Kidney (tissue), 14 donors: ENCODE results near the gene HOMER1. TPM values are rescaled to one million over a fixed set of nuclear protein-coding genes. Genes with fewer than 3 reads are reported as not detected.

Source experiments
- DNase-seq, 5 donors: peaks; one replicate each; pipeline ENCODE4 v3.0.0-alpha.2; 2013 to 2020
- FAIRE-seq: peaks from 2 replicates; lab custom pipeline; 2012; peaks lifted over from hg19 to GRCh38; lab: Jason Lieb, UNC
- H3K27ac ChIP-seq, 2 donors: one replicate each; pipeline ENCODE4 v1.7.0; 2013; ENCODE audit warnings: low read depth in 2 of 2, low read length in 2 of 2, inconsistent platforms in 1 of 2
- H3K27me3 ChIP-seq: one replicate; pipeline ENCODE4 v1.7.1; 2013; ENCODE audit warnings: low read length, inconsistent platforms; ENCODE audit not compliant: control insufficient read depth, insufficient read depth
- H3K36me3 ChIP-seq, 3 donors: one replicate each; pipeline versions ENCODE4 v1.7.0 to v1.7.1; 2013; ENCODE audit warnings: low read length in 3 of 3, control low read depth in 1 of 3, inconsistent platforms in 1 of 3; ENCODE audit not compliant: insufficient read depth in 3 of 3, control insufficient read depth in 2 of 3
- H3K4me1 ChIP-seq, 3 donors: one replicate each; pipeline versions ENCODE4 v1.7.0 to v1.7.1; 2013; ENCODE audit warnings: low read length in 3 of 3, inconsistent platforms in 1 of 3, low read depth in 1 of 3; ENCODE audit not compliant: control insufficient read depth in 2 of 3, insufficient read depth in 2 of 3
- H3K4me3 ChIP-seq, 3 donors: one replicate each; pipeline versions ENCODE4 v1.7.0 to v1.8.1; 2013; ENCODE audit warnings: low read length in 3 of 3, control low read depth in 1 of 3, inconsistent platforms in 1 of 3
- H3K9ac ChIP-seq, 3 donors: one replicate each; pipeline versions ENCODE4 v1.7.0 to v1.7.1; 2013; ENCODE audit warnings: low read length in 3 of 3, control low read depth in 1 of 3, inconsistent platforms in 1 of 3
- H3K9me3 ChIP-seq, 3 donors: one replicate each; pipeline versions ENCODE4 v1.7.0 to v1.7.1; 2013; ENCODE audit warnings: low read length in 3 of 3, control low read depth in 1 of 3, inconsistent platforms in 1 of 3; ENCODE audit not compliant: control insufficient read depth in 2 of 3, insufficient read depth in 1 of 3
- intact Hi-C: fragments of 100-400 bp; cut with DNase I; formaldehyde crosslinking; loops from one replicate; pipeline ENCODE4 v1.11.1; 2022
- polyA plus RNA-seq: library from polyadenylated mRNA; stranded (reverse); fragments of 350-450 nt; fragmentation: Illumina TruSeq; extraction: RNeasy Lipid Tissue Mini Kit (QIAGEN cat#74804); gene quantifications from one replicate; pipeline ENCODE4 v1.2.3, GENCODE V29; 2014; ENCODE audit warnings: low read depth, low replicate concordance; ENCODE audit not compliant: insufficient read depth
- total RNA-seq: library from RNA; stranded (reverse); fragmentation: NEBNext Ultra II Directional; extraction: Animal tissue kit (Norgen Biotek cat#: 25700); gene quantifications from one replicate; pipeline ENCODE4 v1.2.1, GENCODE V29; 2021
- TF ChIP-seq, protein P1 (sequence below): IDR thresholded peaks from 3 replicates; pipeline ENCODE4 v1.5.1; 2012; ENCODE audit warnings: mild to moderate bottlenecking, moderate library complexity, borderline replicate concordance; ENCODE audit not compliant: insufficient read depth; ENCODE audit errors: extremely low read depth
- donor health status: control.
- donor health status: control.
- donor health status: control.
- donor health status: control.
- donor health status: control.
- donor health status: DM: yes; HTN: yes; CAD: no.
- donor health status: Normal renal cell carcinoma (clear cell type).

The HOMER1 gene
- total and polyA plus RNA-seq, 2 donors from 2014 or later = 2.3 to 9.2 TPM

DNA sequence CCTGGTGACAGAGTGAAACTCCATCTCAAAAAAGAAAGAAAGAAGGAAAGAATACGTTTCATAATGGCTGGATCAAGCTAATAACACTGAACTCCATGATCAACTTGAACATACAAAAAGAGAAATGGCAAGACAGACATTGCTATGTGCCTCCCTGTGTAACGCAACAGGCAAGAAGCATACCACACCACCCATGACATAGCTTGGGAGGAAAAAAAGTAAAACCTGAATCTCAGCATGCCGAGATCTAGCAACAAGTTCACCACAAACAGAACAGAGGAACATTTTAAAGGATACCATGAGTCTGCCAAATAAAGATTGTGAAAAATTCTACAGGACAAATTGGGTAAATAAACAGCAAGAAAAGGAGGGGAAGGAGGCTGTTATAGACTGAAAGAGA, 26.7 kb downstream of the HOMER1 start:
- TF ChIP-seq, protein P1, sequence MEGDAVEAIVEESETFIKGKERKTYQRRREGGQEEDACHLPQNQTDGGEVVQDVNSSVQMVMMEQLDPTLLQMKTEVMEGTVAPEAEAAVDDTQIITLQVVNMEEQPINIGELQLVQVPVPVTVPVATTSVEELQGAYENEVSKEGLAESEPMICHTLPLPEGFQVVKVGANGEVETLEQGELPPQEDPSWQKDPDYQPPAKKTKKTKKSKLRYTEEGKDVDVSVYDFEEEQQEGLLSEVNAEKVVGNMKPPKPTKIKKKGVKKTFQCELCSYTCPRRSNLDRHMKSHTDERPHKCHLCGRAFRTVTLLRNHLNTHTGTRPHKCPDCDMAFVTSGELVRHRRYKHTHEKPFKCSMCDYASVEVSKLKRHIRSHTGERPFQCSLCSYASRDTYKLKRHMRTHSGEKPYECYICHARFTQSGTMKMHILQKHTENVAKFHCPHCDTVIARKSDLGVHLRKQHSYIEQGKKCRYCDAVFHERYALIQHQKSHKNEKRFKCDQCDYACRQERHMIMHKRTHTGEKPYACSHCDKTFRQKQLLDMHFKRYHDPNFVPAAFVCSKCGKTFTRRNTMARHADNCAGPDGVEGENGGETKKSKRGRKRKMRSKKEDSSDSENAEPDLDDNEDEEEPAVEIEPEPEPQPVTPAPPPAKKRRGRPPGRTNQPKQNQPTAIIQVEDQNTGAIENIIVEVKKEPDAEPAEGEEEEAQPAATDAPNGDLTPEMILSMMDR = no peak
- intact Hi-C loops = no loop called here
- Histone ChIP-seq H3K27ac (no peak overlapping the region), H3K4me3 (no peak overlapping the region), H3K9ac (no peak overlapping the region), H3K9me3 (no peaks in the 10 kb centered on the region), H3K36me3 (no peaks in the 10 kb centered on the region), H3K27me3 (no peaks in the 10 kb centered on the region), H3K4me1 (no peaks in the 10 kb centered on the region)
- DNase-seq = no peak
- no peak for FAIRE-seq

DNA sequence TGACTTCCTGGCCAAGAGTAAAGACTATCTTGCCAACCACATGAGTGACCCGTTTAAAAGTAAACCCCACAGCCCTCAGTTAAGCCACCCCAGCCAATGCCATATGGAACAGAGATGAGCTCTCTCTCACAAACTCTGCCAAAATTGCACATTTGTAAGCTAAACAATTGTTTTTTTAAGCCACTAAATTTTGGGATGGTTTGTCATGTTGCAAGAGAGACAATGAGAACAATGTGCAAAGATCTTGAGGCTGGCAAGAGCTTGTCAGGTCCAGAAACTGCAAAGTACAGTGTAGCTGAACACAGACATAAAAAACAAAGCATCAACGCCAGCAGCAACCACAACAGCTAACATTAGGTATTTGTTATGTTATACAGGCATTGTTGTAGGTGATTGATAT, 27.8 kb downstream of the HOMER1 start:
- DNase-seq (no peak), FAIRE-seq (no peak)
- Histone ChIP-seq H3K9me3 (no peaks in the 10 kb centered on the region), H3K27ac (no peak overlapping the region), H3K36me3 (no peaks in the 10 kb centered on the region), H3K9ac (no peak overlapping the region), H3K4me1 (no peaks in the 10 kb centered on the region), H3K4me3 (no peak overlapping the region), H3K27me3 (no peaks in the 10 kb centered on the region)
- TF ChIP-seq, protein P1 = no peak
- intact Hi-C loops = no loop called here

DNA sequence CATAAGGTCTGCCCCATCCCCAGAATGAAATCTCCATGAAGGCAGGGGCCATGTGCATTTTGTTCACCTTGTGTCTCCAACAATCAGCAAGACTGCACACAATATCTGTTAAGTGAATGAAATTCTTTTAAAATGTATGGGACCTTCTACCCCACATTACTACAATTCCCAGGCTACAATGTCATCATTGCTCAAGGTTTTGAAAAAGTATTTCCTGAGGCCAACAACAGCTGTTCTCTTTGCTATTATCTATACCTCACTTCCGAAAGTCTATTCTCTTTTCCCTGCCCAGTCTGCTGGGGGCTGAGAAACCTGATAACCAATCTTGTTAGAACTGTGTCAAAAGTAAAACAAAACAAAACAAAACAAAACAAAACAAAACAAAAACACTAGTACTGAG, 29.2 kb downstream of the HOMER1 start:
- Histone ChIP-seq H3K27ac (no peak overlapping the region), H3K4me3 (no peak overlapping the region), H3K36me3 (no peaks in the 10 kb centered on the region), H3K4me1 (no peaks in the 10 kb centered on the region), H3K9me3 (no peaks in the 10 kb centered on the region), H3K27me3 (no peaks in the 10 kb centered on the region), H3K9ac (no peak overlapping the region)
- TF ChIP-seq, protein P1 = no peak
- DNase-seq (no peak), FAIRE-seq (no peak)
- intact Hi-C loops = no loop called here

DNA sequence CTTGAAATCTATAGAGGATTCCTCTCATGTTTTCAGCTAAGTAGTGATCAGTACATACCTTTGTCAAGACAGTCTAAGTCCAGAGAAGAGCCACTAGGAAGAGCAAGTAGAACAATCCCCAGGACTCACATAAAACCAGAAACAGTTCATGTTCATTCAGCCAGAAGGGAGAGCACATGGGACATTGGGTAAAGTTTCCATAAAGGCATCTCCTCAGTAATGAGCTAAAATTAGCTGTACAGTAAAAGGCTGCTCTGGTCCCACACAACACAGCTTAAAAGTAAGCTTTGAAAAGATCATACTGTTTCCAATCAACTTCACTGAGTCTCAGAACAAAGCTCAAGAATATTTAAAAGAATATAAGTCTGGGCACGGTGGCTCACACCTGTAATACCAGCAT, 32.4 kb downstream of the HOMER1 start:
- Histone ChIP-seq H3K4me1 (no peaks in the 10 kb centered on the region), H3K27me3 (no peaks in the 10 kb centered on the region), H3K9ac (no peak overlapping the region), H3K27ac (no peak overlapping the region), H3K36me3 (no peaks in the 10 kb centered on the region), H3K9me3 (no peaks in the 10 kb centered on the region), H3K4me3 (no peak overlapping the region)
- no peak for DNase-seq
- FAIRE-seq = no peak
- intact Hi-C loops = no loop called here
- TF ChIP-seq, protein P1 = no peak
